HEK293 (cell line): Measurements from ENCODE around the gene DNAJC12.
A peak's percentile ranks its signal among the peaks of the same experiment; 100 is the strongest.

Experiments
- FEZF1 ChIP-seq: fragments of 450-650 bp; formaldehyde crosslinking; IDR thresholded peaks from 2 replicates; pipeline ENCODE4 v1.5.1; 2016; ENCODE audit warnings: missing biosample characterization, missing genetic modification characterization
- HOXD13 ChIP-seq: sonication (generic); formaldehyde crosslinking; IDR thresholded peaks from 2 replicates; pipeline ENCODE4 v1.8.0; 2022; ENCODE audit warnings: missing genetic modification reagents, borderline replicate concordance
- OVOL3 ChIP-seq: fragments of 450-650 bp; formaldehyde crosslinking; IDR thresholded peaks from 2 replicates; pipeline ENCODE4 v1.5.1; 2016; ENCODE audit warnings: missing biosample characterization, missing genetic modification characterization
- REPIN1 ChIP-seq: fragments of 450-650 bp; formaldehyde crosslinking; IDR thresholded peaks from 2 replicates; pipeline ENCODE4 v1.5.1; 2017; ENCODE audit warnings: missing biosample characterization, missing genetic modification characterization, low read depth
- TCF7L2 ChIP-seq: IDR thresholded peaks from 2 replicates; pipeline ENCODE4 v1.6.1; 2011; ENCODE audit warnings: low read depth, mild to moderate bottlenecking, inconsistent platforms, low read length, moderate library complexity, borderline replicate concordance
- TRIM28 ChIP-seq: IDR thresholded peaks from 2 replicates; pipeline ENCODE4 v1.6.1; 2011; ENCODE audit warnings: low read length, control low read depth, borderline replicate concordance
- YY2 ChIP-seq: fragments of 450-650 bp; formaldehyde crosslinking; IDR thresholded peaks from 2 replicates; pipeline ENCODE4 v1.5.1; 2016; ENCODE audit warnings: missing biosample characterization, missing genetic modification characterization
- ZNF112 ChIP-seq: fragments of 450-650 bp; formaldehyde crosslinking; IDR thresholded peaks from 2 replicates; pipeline ENCODE4 v1.5.0; 2017; ENCODE audit warnings: missing biosample characterization, missing genetic modification characterization
- ZNF132 ChIP-seq: fragments of 450-650 bp; formaldehyde crosslinking; IDR thresholded peaks from 2 replicates; pipeline ENCODE4 v1.5.1; 2017; ENCODE audit warnings: missing biosample characterization, missing genetic modification characterization, borderline replicate concordance
- ZNF16 ChIP-seq: fragments of 450-650 bp; formaldehyde crosslinking; IDR thresholded peaks from 2 replicates; pipeline ENCODE4 v1.5.1; 2016; ENCODE audit warnings: low read depth, missing biosample characterization, missing genetic modification characterization
- ZNF221 ChIP-seq: fragments of 450-650 bp; formaldehyde crosslinking; IDR thresholded peaks from 2 replicates; pipeline ENCODE4 v1.5.1; 2017; ENCODE audit warnings: missing biosample characterization, missing genetic modification characterization, borderline replicate concordance
- ZNF266 ChIP-seq: fragments of 450-650 bp; formaldehyde crosslinking; IDR thresholded peaks from 2 replicates; pipeline ENCODE4 v1.5.1; 2016; ENCODE audit warnings: missing biosample characterization, missing genetic modification characterization, low read depth
- ZNF394 ChIP-seq: fragments of 450-650 bp; formaldehyde crosslinking; IDR thresholded peaks from 2 replicates; pipeline ENCODE4 v1.5.1; 2016; ENCODE audit warnings: missing biosample characterization, missing genetic modification characterization, mild to moderate bottlenecking, moderate library complexity, borderline replicate concordance
- ZNF404 ChIP-seq: fragments of 450-650 bp; formaldehyde crosslinking; IDR thresholded peaks from 2 replicates; pipeline ENCODE4 v1.5.1; 2017; ENCODE audit warnings: missing biosample characterization, missing genetic modification characterization
- ZNF423 ChIP-seq: fragments of 450-650 bp; formaldehyde crosslinking; IDR thresholded peaks from 2 replicates; pipeline ENCODE4 v1.5.1; 2016; ENCODE audit warnings: missing biosample characterization, missing genetic modification characterization
- ZNF48 ChIP-seq: fragments of 450-650 bp; formaldehyde crosslinking; IDR thresholded peaks from 2 replicates; pipeline ENCODE4 v1.5.1; 2016; ENCODE audit warnings: missing biosample characterization, missing genetic modification characterization
- ZNF510 ChIP-seq: fragments of 450-650 bp; formaldehyde crosslinking; IDR thresholded peaks from 2 replicates; pipeline ENCODE4 v1.5.1; 2018; ENCODE audit warnings: mild to moderate bottlenecking, missing genetic modification characterization, missing biosample characterization; ENCODE audit not compliant: insufficient replicate concordance
- ZNF560 ChIP-seq: fragments of 450-650 bp; formaldehyde crosslinking; IDR thresholded peaks from 2 replicates; pipeline ENCODE4 v1.5.1; 2017; ENCODE audit warnings: missing biosample characterization, missing genetic modification characterization, borderline replicate concordance
- ZNF561 ChIP-seq: fragments of 450-650 bp; IDR thresholded peaks from 2 replicates; pipeline ENCODE4 v1.5.1; 2018; ENCODE audit warnings: missing biosample characterization, missing genetic modification characterization, borderline replicate concordance
- ZNF629 ChIP-seq: fragments of 450-650 bp; formaldehyde crosslinking; IDR thresholded peaks from 2 replicates; pipeline ENCODE4 v1.5.1; 2017; ENCODE audit warnings: missing biosample characterization, missing genetic modification characterization
- ZNF658 ChIP-seq: fragments of 450-650 bp; formaldehyde crosslinking; IDR thresholded peaks from 2 replicates; pipeline ENCODE4; 2016; ENCODE audit warnings: missing biosample characterization, missing genetic modification characterization
- ZNF670 ChIP-seq: fragments of 450-650 bp; formaldehyde crosslinking; IDR thresholded peaks from 2 replicates; pipeline ENCODE4 v1.5.1; 2016; ENCODE audit warnings: missing biosample characterization, missing genetic modification characterization, low read depth
- ZNF830 ChIP-seq: fragments of 450-650 bp; IDR thresholded peaks from 2 replicates; pipeline ENCODE4 v1.5.0; 2018; ENCODE audit warnings: missing biosample characterization, missing genetic modification characterization, low read depth, mild to moderate bottlenecking, moderate library complexity
- TF ChIP-seq, protein P1 (sequence below): fragments of 450-650 bp; formaldehyde crosslinking; IDR thresholded peaks from 2 replicates; pipeline ENCODE4 v1.5.1; 2016; ENCODE audit warnings: missing biosample characterization, missing genetic modification characterization
- TF ChIP-seq, protein P2 (sequence below): sonication (generic); formaldehyde crosslinking; IDR thresholded peaks from 2 replicates; pipeline ENCODE4 v1.8.1; 2022; ENCODE audit warnings: mild to moderate bottlenecking, moderate library complexity, missing genetic modification reagents
- TF ChIP-seq, protein P3 (sequence below): fragments of 450-650 bp; formaldehyde crosslinking; optimal IDR thresholded peaks from 2 replicates; pipeline ENCODE3; 2016; ENCODE audit warnings: missing biosample characterization, mild to moderate bottlenecking, missing genetic modification characterization
- TF ChIP-seq, protein P4 (sequence below): fragments of 450-650 bp; formaldehyde crosslinking; IDR thresholded peaks from 2 replicates; pipeline ENCODE4 v1.5.1; 2016; ENCODE audit warnings: missing biosample characterization, missing genetic modification characterization
- TF ChIP-seq, protein P5 (sequence below): fragments of 450-650 bp; formaldehyde crosslinking; IDR thresholded peaks from 2 replicates; pipeline ENCODE4 v1.5.1; 2016; ENCODE audit warnings: missing biosample characterization, missing genetic modification characterization
- TF ChIP-seq, protein P6 (sequence below): fragments of 450-650 bp; formaldehyde crosslinking; IDR thresholded peaks from 2 replicates; pipeline ENCODE4 v1.5.1; 2016; ENCODE audit warnings: missing biosample characterization, missing genetic modification characterization

The DNAJC12 gene

DNA sequence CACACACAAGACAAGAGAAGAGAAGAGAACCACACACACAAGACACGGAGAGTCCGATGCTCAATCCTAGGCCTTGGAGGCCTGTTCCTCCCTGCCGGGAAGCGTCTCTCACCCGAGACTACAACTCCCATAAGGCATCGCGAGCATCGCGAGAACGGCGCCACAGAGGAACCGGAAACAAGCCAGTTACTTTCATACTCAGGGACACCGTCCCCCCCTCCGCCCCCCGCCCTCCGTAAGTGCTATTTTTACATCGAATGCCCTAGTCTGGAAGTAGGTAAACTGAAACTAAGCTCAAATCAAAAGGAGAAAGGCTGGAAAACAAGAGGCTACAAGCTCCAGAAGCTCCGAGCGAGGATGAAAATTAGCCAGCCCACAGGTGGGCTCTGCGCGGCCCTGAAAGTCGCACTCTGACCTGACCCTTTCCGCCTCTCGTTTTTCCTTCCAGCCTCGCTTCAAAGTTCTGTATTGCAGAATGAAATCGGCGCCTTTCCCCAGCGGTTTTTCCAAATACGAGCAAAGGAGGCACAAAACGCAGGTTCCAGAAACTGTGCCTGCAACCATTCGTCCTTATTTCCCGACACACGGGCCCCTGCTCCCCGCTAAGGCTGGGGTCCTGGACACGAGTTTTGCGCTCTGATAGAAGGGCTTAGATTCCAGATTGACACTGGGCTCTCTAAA, 11.5 kb upstream of the DNAJC12 start (continued):
- TF ChIP-seq TRIM28, result no peak
- TF ChIP-seq ZNF221 (tag by site-specific recombination), result no peak
- TF ChIP-seq ZNF404 (tag by site-specific recombination), result no peak
- TF ChIP-seq TCF7L2, result no peak
- TF ChIP-seq ZNF629, result peak; percentile 63; the same call in 1 of the 2 replicates
- TF ChIP-seq ZNF561, result no peak
- TF ChIP-seq, protein P1, sequence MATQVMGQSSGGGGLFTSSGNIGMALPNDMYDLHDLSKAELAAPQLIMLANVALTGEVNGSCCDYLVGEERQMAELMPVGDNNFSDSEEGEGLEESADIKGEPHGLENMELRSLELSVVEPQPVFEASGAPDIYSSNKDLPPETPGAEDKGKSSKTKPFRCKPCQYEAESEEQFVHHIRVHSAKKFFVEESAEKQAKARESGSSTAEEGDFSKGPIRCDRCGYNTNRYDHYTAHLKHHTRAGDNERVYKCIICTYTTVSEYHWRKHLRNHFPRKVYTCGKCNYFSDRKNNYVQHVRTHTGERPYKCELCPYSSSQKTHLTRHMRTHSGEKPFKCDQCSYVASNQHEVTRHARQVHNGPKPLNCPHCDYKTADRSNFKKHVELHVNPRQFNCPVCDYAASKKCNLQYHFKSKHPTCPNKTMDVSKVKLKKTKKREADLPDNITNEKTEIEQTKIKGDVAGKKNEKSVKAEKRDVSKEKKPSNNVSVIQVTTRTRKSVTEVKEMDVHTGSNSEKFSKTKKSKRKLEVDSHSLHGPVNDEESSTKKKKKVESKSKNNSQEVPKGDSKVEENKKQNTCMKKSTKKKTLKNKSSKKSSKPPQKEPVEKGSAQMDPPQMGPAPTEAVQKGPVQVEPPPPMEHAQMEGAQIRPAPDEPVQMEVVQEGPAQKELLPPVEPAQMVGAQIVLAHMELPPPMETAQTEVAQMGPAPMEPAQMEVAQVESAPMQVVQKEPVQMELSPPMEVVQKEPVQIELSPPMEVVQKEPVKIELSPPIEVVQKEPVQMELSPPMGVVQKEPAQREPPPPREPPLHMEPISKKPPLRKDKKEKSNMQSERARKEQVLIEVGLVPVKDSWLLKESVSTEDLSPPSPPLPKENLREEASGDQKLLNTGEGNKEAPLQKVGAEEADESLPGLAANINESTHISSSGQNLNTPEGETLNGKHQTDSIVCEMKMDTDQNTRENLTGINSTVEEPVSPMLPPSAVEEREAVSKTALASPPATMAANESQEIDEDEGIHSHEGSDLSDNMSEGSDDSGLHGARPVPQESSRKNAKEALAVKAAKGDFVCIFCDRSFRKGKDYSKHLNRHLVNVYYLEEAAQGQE (tag by site-specific recombination), result no peak
- TF ChIP-seq, protein P2, sequence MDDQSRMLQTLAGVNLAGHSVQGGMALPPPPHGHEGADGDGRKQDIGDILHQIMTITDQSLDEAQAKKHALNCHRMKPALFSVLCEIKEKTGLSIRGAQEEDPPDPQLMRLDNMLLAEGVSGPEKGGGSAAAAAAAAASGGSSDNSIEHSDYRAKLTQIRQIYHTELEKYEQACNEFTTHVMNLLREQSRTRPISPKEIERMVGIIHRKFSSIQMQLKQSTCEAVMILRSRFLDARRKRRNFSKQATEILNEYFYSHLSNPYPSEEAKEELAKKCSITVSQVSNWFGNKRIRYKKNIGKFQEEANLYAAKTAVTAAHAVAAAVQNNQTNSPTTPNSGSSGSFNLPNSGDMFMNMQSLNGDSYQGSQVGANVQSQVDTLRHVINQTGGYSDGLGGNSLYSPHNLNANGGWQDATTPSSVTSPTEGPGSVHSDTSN, result no peak
- TF ChIP-seq, protein P3, sequence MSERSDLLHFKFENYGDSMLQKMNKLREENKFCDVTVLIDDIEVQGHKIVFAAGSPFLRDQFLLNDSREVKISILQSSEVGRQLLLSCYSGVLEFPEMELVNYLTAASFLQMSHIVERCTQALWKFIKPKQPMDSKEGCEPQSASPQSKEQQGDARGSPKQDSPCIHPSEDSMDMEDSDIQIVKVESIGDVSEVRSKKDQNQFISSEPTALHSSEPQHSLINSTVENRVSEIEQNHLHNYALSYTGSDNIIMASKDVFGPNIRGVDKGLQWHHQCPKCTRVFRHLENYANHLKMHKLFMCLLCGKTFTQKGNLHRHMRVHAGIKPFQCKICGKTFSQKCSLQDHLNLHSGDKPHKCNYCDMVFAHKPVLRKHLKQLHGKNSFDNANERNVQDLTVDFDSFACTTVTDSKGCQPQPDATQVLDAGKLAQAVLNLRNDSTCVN (tag by site-specific recombination), result peak; percentile 26
- no peak for TF ChIP-seq ZNF830
- TF ChIP-seq, protein P4, sequence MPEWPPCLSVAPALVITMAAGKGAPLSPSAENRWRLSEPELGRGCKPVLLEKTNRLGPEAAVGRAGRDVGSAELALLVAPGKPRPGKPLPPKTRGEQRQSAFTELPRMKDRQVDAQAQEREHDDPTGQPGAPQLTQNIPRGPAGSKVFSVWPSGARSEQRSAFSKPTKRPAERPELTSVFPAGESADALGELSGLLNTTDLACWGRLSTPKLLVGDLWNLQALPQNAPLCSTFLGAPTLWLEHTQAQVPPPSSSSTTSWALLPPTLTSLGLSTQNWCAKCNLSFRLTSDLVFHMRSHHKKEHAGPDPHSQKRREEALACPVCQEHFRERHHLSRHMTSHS (tag by site-specific recombination), result no peak
- no peak for TF ChIP-seq ZNF16
- TF ChIP-seq ZNF132 (tag by site-specific recombination), result no peak
- no peak for TF ChIP-seq ZNF266 (tag by site-specific recombination)
- TF ChIP-seq ZNF112 (tag by site-specific recombination), result no peak
- TF ChIP-seq, protein P5, sequence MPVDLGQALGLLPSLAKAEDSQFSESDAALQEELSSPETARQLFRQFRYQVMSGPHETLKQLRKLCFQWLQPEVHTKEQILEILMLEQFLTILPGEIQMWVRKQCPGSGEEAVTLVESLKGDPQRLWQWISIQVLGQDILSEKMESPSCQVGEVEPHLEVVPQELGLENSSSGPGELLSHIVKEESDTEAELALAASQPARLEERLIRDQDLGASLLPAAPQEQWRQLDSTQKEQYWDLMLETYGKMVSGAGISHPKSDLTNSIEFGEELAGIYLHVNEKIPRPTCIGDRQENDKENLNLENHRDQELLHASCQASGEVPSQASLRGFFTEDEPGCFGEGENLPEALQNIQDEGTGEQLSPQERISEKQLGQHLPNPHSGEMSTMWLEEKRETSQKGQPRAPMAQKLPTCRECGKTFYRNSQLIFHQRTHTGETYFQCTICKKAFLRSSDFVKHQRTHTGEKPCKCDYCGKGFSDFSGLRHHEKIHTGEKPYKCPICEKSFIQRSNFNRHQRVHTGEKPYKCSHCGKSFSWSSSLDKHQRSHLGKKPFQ, result no peak
- no peak for TF ChIP-seq ZNF510 (tag by site-specific recombination)
- TF ChIP-seq ZNF670, result no peak
- no peak for TF ChIP-seq ZNF658
- no peak for TF ChIP-seq ZNF560 (tag by site-specific recombination)
- peak; percentile 34 for TF ChIP-seq FEZF1
- no peak for TF ChIP-seq ZNF423 (tag by site-specific recombination)
- TF ChIP-seq, protein P6, sequence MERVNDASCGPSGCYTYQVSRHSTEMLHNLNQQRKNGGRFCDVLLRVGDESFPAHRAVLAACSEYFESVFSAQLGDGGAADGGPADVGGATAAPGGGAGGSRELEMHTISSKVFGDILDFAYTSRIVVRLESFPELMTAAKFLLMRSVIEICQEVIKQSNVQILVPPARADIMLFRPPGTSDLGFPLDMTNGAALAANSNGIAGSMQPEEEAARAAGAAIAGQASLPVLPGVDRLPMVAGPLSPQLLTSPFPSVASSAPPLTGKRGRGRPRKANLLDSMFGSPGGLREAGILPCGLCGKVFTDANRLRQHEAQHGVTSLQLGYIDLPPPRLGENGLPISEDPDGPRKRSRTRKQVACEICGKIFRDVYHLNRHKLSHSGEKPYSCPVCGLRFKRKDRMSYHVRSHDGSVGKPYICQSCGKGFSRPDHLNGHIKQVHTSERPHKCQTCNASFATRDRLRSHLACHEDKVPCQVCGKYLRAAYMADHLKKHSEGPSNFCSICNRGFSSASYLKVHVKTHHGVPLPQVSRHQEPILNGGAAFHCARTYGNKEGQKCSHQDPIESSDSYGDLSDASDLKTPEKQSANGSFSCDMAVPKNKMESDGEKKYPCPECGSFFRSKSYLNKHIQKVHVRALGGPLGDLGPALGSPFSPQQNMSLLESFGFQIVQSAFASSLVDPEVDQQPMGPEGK (tag by site-specific recombination), result peak; percentile 98
- no peak for TF ChIP-seq ZNF48
- 0 out of 2 replicates have a peak, but pooled peaks have one; percentile 24 for TF ChIP-seq YY2 (tag by site-specific recombination)
- TF ChIP-seq ZNF394 (tag by site-specific recombination), result 0 out of 2 replicates have a peak, but pooled peaks have one; percentile 52
- TF ChIP-seq OVOL3 (tag by site-specific recombination), result peak; percentile 89; the same call in 1 of the 2 replicates
- 0 out of 2 replicates have a peak, but pooled peaks have one; percentile 10 for TF ChIP-seq HOXD13
- TF ChIP-seq REPIN1 (tag by site-specific recombination), result no peak
